GM12878 (cell line): ENCODE measurements around the gene GBGT1.

Source experiments
- BRCA1 ChIP-seq: IDR thresholded peaks from 2 replicates; pipeline ENCODE4 v1.6.1; 2011; ENCODE audit warnings: low read depth, low read length, improper control_type of control experiment
- CTCF ChIP-seq, 3 experiments: IDR thresholded peaks in 2 of 3; conservative IDR thresholded peaks in 1 of 3; 2 replicates each; pipeline ENCODE4 v1.5.1; 2011; ENCODE audit warnings: low read depth in 3 of 3, low read length in 3 of 3, mild to moderate bottlenecking in 3 of 3, control low read depth in 2 of 3, moderate library complexity in 2 of 3, inconsistent platforms in 1 of 3, mixed read lengths in 1 of 3; ENCODE audit not compliant: control insufficient read depth in 2 of 3, insufficient read depth in 1 of 3; ENCODE audit errors: extremely low read depth in 1 of 3
- HCFC1 ChIP-seq: fragments of 150-350 bp; IDR thresholded peaks from 2 replicates; pipeline ENCODE4 v1.6.1; 2014; ENCODE audit warnings: low read length
- POLR2A ChIP-seq: IDR thresholded peaks from 2 replicates; pipeline ENCODE4 v1.6.1; 2011; ENCODE audit warnings: low read depth, mild to moderate bottlenecking, low read length
- POLR2AphosphoS5 ChIP-seq: IDR thresholded peaks from 2 replicates; pipeline ENCODE4 v1.6.1; 2011; ENCODE audit warnings: mild to moderate bottlenecking, low read length, inconsistent platforms
- SIN3A ChIP-seq: IDR thresholded peaks from 2 replicates; pipeline ENCODE4 v1.6.1; 2012; ENCODE audit warnings: low read depth, low read length, improper control_type of control experiment
- ZBTB40 ChIP-seq: fragments of 450-650 bp; IDR thresholded peaks from 2 replicates; pipeline ENCODE4 v1.6.1; 2016; ENCODE audit warnings: mild to moderate bottlenecking, moderate library complexity, borderline replicate concordance
- TF ChIP-seq, protein P1 (sequence below): fragments of 450-650 bp; IDR thresholded peaks from 2 replicates; pipeline ENCODE4 v1.6.1; 2018; ENCODE audit warnings: borderline replicate concordance, mild to moderate bottlenecking; ENCODE audit not compliant: partially characterized antibody

DNA sequence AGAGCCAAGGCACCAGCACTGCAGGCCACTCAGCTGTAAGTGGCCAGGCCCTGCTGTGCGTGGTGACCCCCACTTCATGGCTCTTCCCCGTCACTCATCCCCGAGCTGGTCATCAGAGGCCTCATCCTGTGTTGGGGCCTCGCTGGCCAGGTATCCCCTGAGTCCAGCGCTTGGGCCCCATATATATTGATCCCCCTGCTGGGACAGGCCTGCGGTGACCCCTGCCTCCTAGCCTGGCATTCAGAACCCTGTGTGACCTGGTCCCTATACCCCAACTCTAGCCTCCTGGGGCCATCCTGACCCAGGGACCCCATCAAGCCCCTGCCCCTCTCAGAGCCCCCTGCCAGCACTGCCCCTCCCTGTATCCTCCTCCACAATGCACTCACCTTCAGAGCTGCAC lies 12.7 kb downstream of the GBGT1 start:
- TF ChIP-seq, protein P1, sequence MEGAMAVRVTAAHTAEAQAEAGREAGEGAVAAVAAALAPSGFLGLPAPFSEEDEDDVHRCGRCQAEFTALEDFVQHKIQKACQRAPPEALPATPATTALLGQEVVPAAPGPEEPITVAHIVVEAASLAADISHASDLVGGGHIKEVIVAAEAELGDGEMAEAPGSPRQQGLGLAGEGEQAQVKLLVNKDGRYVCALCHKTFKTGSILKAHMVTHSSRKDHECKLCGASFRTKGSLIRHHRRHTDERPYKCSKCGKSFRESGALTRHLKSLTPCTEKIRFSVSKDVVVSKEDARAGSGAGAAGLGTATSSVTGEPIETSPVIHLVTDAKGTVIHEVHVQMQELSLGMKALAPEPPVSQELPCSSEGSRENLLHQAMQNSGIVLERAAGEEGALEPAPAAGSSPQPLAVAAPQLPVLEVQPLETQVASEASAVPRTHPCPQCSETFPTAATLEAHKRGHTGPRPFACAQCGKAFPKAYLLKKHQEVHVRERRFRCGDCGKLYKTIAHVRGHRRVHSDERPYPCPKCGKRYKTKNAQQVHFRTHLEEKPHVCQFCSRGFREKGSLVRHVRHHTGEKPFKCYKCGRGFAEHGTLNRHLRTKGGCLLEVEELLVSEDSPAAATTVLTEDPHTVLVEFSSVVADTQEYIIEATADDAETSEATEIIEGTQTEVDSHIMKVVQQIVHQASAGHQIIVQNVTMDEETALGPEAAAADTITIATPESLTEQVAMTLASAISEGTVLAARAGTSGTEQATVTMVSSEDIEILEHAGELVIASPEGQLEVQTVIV: no peak
- TF ChIP-seq POLR2A: no peak
- TF ChIP-seq POLR2AphosphoS5: no peak
- no peak for TF ChIP-seq HCFC1
- TF ChIP-seq ZBTB40: no peak
- TF ChIP-seq CTCF (IDR thresholded peaks at IDR 0.05 in 2 of 3, conservative IDR thresholded peaks at IDR 0.05 in 1 of 3; ENCODE audit: control insufficient read depth in 2 of 3, extremely low read depth in 1 of 3, insufficient read depth in 1 of 3, low read depth in 3 of 3, low read length in 3 of 3): no peak
- no peak for TF ChIP-seq BRCA1
- no peak for TF ChIP-seq SIN3A
